Glutamatergic neuron (in vitro differentiated cells): ENCODE measurements around the gene KCNIP1. TPM values are rescaled to one million over a fixed set of nuclear protein-coding genes. Genes with fewer than 3 reads are reported as not detected.

Experiments used
- DNase-seq: peaks from one replicate; pipeline ENCODE4 v3.0.0; 2022
- H3K27ac Mint-ChIP-seq: one replicate; pipeline ENCODE4 v1.8.0; 2020; ENCODE audit warnings: mild to moderate bottlenecking, mixed read lengths, inconsistent platforms; ENCODE audit not compliant: unreplicated experiment
- H3K27me3 Mint-ChIP-seq: one replicate; pipeline ENCODE4 v1.8.0; 2020; ENCODE audit warnings: mild to moderate bottlenecking, moderate library complexity, mixed read lengths, inconsistent platforms; ENCODE audit not compliant: unreplicated experiment
- H3K36me3 Mint-ChIP-seq: one replicate; pipeline ENCODE4 v1.8.0; 2020; ENCODE audit warnings: mild to moderate bottlenecking, mixed read lengths, inconsistent platforms; ENCODE audit not compliant: unreplicated experiment
- H3K4me1 Mint-ChIP-seq: one replicate; pipeline ENCODE4 v1.8.0; 2020; ENCODE audit warnings: mild to moderate bottlenecking, low read depth, mixed read lengths, inconsistent platforms; ENCODE audit not compliant: unreplicated experiment
- H3K4me3 Mint-ChIP-seq: one replicate; pipeline ENCODE4 v1.8.0; 2020; ENCODE audit warnings: mild to moderate bottlenecking, mixed read lengths, inconsistent platforms; ENCODE audit not compliant: unreplicated experiment
- H3K9me3 Mint-ChIP-seq: one replicate; pipeline ENCODE4 v1.8.0; 2020; ENCODE audit warnings: mild to moderate bottlenecking, moderate library complexity, mixed read lengths, inconsistent platforms; ENCODE audit not compliant: unreplicated experiment
- total RNA-seq: library from RNA; stranded (reverse); fragmentation: NEBNext Ultra II Directional; extraction: Animal tissue kit (Norgen Biotek cat#: 25700); gene quantifications from one replicate; pipeline ENCODE4 v1.2.1, GENCODE V29; 2021; ENCODE audit not compliant: unreplicated experiment
- TF ChIP-seq, protein P1 (sequence below): fragments of 200-600 bp; sonication (generic); IDR thresholded peaks from one replicate; pipeline ENCODE4 v1.5.0; 2021; ENCODE audit not compliant: partially characterized antibody, unreplicated experiment

KCNIP1 gene
- total RNA-seq, 1 donor from 2014 or later = 0.47 TPM

DNA sequence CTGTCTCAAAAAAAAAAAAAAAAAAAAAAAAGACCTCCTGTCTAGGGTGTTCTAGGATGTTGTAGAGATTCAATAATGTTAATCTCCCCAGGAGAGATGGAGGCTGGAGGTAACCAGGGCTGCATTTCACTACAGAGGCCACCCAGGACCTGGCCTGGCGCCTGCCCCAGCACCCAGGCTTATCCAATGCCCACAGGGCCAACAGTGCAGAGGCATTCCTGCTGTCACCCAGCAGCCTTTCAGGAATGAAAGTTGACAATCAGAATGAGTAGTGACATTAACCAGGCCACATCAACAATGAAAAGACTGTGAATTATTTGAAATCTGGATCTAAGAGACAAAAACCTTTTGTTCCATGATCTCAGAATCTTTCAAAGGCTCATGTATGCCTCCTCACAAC, 243.5 kb downstream of the KCNIP1 start:
- no peak for DNase-seq
- H3K9me3 Mint-ChIP-seq = peaks cover 2% of the 10 kb centered on the region
- H3K27ac Mint-ChIP-seq = peak overlapping the region; percentile 17
- TF ChIP-seq, protein P1, sequence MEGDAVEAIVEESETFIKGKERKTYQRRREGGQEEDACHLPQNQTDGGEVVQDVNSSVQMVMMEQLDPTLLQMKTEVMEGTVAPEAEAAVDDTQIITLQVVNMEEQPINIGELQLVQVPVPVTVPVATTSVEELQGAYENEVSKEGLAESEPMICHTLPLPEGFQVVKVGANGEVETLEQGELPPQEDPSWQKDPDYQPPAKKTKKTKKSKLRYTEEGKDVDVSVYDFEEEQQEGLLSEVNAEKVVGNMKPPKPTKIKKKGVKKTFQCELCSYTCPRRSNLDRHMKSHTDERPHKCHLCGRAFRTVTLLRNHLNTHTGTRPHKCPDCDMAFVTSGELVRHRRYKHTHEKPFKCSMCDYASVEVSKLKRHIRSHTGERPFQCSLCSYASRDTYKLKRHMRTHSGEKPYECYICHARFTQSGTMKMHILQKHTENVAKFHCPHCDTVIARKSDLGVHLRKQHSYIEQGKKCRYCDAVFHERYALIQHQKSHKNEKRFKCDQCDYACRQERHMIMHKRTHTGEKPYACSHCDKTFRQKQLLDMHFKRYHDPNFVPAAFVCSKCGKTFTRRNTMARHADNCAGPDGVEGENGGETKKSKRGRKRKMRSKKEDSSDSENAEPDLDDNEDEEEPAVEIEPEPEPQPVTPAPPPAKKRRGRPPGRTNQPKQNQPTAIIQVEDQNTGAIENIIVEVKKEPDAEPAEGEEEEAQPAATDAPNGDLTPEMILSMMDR = no peak
- H3K4me1 Mint-ChIP-seq = peaks cover 40% of the 10 kb centered on the region
- peaks cover 5% of the 10 kb centered on the region for H3K36me3 Mint-ChIP-seq
- peak overlapping the region; percentile 38 for H3K4me3 Mint-ChIP-seq
- H3K27me3 Mint-ChIP-seq = no peaks in the 10 kb centered on the region

DNA sequence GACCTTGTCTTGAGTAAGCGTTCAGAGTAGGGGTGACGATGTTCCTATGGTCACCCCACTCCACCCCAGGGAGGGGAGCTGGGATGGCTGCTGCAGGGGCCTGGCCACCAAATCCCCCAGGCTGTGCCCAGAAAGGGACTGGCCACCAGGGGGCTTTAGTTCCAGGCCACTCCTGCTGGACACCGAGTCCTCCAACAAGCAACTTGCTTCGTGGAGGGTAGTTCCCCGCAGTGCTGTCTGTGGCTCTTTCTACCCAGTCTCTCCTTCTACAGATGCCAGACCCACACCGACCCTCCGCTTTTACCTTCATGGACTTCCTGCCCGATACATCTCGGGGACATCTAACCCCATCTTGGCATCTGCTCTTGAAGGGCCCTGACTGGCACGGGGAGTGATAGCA, 244.0 kb downstream of the KCNIP1 start:
- peak overlapping the region; percentile 17 for H3K27ac Mint-ChIP-seq
- peak; percentile 61 for DNase-seq
- peaks cover 42% of the 10 kb centered on the region for H3K4me1 Mint-ChIP-seq
- peaks cover 3% of the 10 kb centered on the region for H3K27me3 Mint-ChIP-seq
- H3K9me3 Mint-ChIP-seq = peaks cover 2% of the 10 kb centered on the region
- peaks cover 3% of the 10 kb centered on the region for H3K36me3 Mint-ChIP-seq
- H3K4me3 Mint-ChIP-seq = no peak overlapping the region
- TF ChIP-seq, protein P1 = peak; percentile 76

DNA sequence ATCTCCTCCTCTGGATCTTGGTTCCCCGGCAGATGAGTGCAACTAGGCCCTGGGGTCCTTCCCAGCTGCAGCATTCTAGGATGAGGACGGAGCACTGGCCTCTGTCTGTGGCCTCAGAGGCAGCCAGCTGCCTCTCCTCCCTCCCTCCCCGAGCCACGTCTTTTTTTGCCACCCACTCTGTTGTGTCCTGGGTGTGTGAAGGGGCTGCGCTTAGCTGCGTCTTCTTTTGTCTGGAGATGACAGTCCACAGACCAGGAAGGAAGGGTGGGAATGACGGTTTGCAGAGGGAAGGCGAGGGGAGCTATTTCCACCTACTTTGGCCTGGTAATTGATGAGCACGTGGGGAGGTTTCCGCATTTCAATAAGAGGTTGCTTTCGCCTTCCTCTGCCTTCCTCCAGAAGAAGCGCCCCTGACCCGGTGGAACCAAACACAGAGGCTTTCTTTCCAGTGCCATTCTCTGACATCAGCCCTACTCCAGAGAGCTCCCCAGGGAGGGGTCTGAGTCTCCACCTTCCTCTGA, 245.2 kb downstream of the KCNIP1 start:
- H3K36me3 Mint-ChIP-seq = no peaks in the 10 kb centered on the region
- peaks cover 42% of the 10 kb centered on the region for H3K4me1 Mint-ChIP-seq
- DNase-seq = peak; percentile 28
- peaks cover 4% of the 10 kb centered on the region for H3K27me3 Mint-ChIP-seq
- H3K27ac Mint-ChIP-seq = peak overlapping the region; percentile 41
- H3K4me3 Mint-ChIP-seq = peak overlapping the region; percentile 47
- TF ChIP-seq, protein P1 = no peak
- H3K9me3 Mint-ChIP-seq = peaks cover 2% of the 10 kb centered on the region

DNA sequence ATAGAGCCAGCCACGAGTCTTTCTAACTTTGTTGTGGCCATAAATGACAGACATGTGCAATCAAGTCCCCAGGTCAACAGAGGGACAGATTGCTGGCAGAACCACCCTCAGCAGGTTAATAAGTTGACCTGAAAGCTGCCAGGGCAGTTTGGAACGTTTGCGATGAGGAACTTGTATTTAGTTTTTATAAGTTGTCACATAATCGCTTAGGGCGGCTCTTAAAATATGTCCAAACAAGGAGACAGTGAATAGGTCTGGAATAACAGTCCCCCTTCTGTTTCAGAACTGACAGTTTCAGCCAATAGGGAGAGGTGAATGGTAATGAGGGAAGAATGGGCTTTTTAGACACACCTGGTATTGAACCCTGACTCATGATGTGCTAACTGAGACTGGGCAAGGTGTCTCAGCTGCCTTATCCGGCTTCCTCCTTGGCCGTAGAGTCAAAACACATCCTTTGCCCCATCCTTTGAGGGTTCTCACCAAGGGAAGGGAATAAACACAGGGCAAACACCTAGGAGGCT, 246.2 kb downstream of the KCNIP1 start:
- Mint-ChIP-seq H3K4me1 (peaks cover 42% of the 10 kb centered on the region), H3K27ac (no peak overlapping the region), H3K9me3 (peaks cover 4% of the 10 kb centered on the region), H3K4me3 (no peak overlapping the region), H3K27me3 (peaks cover 7% of the 10 kb centered on the region), H3K36me3 (no peaks in the 10 kb centered on the region)
- DNase-seq = no peak
- TF ChIP-seq, protein P1 = no peak

DNA sequence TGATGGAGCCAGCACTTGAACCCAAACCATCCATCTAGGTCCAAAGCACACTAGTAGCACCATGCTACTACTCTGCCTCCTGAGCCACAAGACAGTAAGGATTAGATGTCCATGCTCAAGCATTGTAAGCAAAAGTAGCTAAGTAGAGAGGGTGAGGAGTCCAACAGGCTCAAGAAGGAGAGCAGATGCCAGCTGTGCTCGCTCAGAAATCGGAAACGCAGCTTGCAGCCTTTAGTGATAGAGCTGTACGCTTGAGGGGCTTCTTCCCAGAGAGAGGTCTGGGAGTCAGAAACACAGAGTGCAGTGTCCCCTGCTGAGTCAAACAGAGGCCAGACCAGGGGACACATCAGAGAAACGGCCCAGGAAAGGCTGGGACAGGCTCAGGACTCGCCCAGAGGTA, 247.0 kb downstream of the KCNIP1 start:
- H3K27me3 Mint-ChIP-seq = peaks cover 7% of the 10 kb centered on the region
- no peak for DNase-seq
- peaks cover 4% of the 10 kb centered on the region for H3K9me3 Mint-ChIP-seq
- no peak overlapping the region for H3K4me3 Mint-ChIP-seq
- H3K36me3 Mint-ChIP-seq = no peaks in the 10 kb centered on the region
- H3K4me1 Mint-ChIP-seq = peaks cover 38% of the 10 kb centered on the region
- TF ChIP-seq, protein P1 = no peak
- H3K27ac Mint-ChIP-seq = peak overlapping the region; percentile 5
